Measurements from ENCODE around the gene MPZL2. TPM values are rescaled to one million over a fixed set of nuclear protein-coding genes. Genes with fewer than 3 reads are reported as not detected.
A peak's percentile ranks its signal among the peaks of the same experiment; 100 is the strongest.

The MPZL2 gene
- total RNA-seq, 4 donors from 2014 or later = 21.0 to 32.4 (median 22.3) TPM

DNA sequence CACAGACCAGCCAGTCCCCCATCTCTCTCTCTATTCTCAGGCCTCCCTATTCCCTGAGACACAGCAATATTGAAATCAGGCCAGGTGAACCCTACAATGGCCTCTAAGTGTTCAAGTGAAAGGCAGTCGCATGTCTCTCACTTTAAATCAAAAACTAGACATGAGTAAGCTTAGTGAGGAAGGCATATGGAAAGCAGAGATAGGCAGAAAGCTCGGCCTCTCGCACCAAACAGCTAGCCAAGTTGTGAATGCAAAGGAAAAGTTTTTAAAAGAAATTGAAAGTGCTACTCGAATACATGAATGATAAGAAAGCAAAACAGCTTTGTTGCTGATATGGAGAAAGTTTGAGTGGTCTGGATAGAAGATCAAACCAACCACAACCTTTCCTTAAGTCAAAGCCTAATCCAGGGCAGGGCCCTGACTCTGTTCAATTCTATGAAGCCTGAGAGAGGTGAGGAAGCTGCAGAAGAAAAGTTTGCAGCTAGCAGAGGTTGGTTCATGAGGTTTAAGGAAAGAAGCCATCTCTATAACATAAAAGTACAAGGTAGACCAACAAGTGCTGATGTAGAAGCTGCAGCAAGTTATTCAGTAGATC, 19.8 kb upstream of the MPZL2 start:
- TF ChIP-seq, protein P1, sequence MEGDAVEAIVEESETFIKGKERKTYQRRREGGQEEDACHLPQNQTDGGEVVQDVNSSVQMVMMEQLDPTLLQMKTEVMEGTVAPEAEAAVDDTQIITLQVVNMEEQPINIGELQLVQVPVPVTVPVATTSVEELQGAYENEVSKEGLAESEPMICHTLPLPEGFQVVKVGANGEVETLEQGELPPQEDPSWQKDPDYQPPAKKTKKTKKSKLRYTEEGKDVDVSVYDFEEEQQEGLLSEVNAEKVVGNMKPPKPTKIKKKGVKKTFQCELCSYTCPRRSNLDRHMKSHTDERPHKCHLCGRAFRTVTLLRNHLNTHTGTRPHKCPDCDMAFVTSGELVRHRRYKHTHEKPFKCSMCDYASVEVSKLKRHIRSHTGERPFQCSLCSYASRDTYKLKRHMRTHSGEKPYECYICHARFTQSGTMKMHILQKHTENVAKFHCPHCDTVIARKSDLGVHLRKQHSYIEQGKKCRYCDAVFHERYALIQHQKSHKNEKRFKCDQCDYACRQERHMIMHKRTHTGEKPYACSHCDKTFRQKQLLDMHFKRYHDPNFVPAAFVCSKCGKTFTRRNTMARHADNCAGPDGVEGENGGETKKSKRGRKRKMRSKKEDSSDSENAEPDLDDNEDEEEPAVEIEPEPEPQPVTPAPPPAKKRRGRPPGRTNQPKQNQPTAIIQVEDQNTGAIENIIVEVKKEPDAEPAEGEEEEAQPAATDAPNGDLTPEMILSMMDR (IDR thresholded peaks at IDR 0.05) = no peak
- no peak for TF ChIP-seq POLR2A (IDR thresholded peaks at IDR 0.05)
- DNase-seq = no peak
- no peaks in the 10 kb centered on the region for H3K9me3 ChIP-seq

DNA sequence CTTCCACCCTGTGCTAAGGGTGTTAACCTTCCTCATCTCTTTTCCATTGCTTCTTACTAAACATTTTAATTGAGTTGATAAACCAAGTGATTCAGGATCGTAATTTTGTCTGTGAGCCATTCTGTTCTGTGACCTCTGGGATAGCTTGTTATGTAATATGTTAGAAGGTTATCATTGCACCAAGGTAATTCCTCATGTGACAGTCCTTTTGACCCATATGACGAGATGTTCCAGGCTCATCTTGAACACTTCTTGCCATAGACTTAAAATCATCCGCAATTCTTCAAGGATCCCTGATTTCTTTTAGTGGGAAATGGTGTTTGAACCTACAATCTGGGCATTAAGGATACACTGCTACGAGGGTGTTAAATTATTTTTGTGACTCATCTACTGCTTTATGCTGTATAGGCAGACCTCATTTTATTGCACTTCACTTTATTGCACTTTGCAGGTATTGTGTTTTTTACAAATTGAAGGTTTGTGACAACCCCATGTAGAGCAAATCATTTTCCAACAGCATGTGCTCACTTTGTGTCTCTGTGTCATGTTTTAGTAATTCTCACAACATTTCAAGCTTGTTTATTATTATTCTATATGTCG, 19.0 kb upstream of the MPZL2 start:
- no peak for TF ChIP-seq POLR2A (IDR thresholded peaks at IDR 0.05)
- TF ChIP-seq, protein P1 (IDR thresholded peaks at IDR 0.05) = no peak
- Histone ChIP-seq H3K4me1 (no peaks in the 10 kb centered on the region), H3K4me3 (no peak overlapping the region), H3K27me3 (no peaks in the 10 kb centered on the region), H3K27ac (peak overlapping the region in 1 of 4 donors; percentile 47), H3K9me3 (no peaks in the 10 kb centered on the region), H3K36me3 (no peaks in the 10 kb centered on the region)
- DNase-seq = no peak

More for the DNA sequence above, 19.8 kb upstream of the MPZL2 start:
- no peaks in the 10 kb centered on the region for H3K4me1 ChIP-seq
- peak overlapping the region in 1 of 4 donors; percentile 41 for H3K27ac ChIP-seq
- no peak overlapping the region for H3K4me3 ChIP-seq
- no peaks in the 10 kb centered on the region for H3K27me3 ChIP-seq
- H3K36me3 ChIP-seq = no peaks in the 10 kb centered on the region

DNA sequence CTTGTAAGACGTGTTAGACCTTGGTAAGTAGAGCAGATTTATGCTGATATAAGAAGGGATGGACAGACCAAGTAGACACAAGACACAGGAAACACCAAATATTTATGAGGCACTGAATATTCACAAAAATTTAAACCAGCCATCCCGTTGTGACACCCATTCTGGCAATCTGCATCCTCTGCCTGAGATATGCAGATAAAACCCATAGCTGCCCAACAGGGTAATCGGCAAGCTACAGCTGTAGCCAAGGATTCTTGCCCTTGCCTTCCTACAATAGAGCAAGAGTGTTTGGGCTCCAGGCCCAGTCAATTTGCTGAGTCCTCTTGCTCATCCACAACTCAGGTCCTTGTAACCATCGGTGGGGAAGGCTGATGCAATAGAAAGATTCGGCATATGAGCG, 18.5 kb upstream of the MPZL2 start:
- Histone ChIP-seq H3K27me3 (no peaks in the 10 kb centered on the region), H3K4me3 (no peak overlapping the region), H3K9me3 (no peaks in the 10 kb centered on the region), H3K27ac (peak overlapping the region in 1 of 4 donors; percentile 47), H3K36me3 (no peaks in the 10 kb centered on the region), H3K4me1 (no peaks in the 10 kb centered on the region)
- TF ChIP-seq, protein P1 (IDR thresholded peaks at IDR 0.05) = no peak
- no peak for TF ChIP-seq POLR2A (IDR thresholded peaks at IDR 0.05)
- no peak for DNase-seq

DNA sequence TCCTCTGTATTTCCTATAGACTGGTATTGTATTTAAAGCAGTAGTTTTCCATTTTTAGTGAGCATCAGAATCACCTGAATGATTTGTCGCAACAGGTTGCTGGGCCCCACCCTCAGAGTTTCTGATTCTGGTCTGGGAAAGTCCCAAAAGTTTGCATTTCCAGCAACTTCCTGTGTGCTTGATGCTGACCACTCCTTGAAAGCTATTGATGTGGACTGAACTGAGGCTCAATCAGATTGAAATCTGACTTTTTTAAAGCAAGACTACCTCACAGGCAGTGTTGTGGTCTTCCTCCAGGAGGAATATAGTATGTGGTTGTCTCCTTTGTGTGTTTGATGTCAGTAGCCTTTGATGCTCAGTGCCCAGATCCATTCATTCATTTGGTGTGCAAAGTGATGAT, 17.2 kb upstream of the MPZL2 start:
- Histone ChIP-seq H3K4me3 (no peak overlapping the region), H3K9me3 (no peaks in the 10 kb centered on the region), H3K4me1 (no peaks in the 10 kb centered on the region), H3K27ac (no peak overlapping the region), H3K36me3 (no peaks in the 10 kb centered on the region), H3K27me3 (no peaks in the 10 kb centered on the region)
- no peak for DNase-seq
- TF ChIP-seq, protein P1 (IDR thresholded peaks at IDR 0.05) = no peak
- TF ChIP-seq POLR2A (IDR thresholded peaks at IDR 0.05) = no peak

DNA sequence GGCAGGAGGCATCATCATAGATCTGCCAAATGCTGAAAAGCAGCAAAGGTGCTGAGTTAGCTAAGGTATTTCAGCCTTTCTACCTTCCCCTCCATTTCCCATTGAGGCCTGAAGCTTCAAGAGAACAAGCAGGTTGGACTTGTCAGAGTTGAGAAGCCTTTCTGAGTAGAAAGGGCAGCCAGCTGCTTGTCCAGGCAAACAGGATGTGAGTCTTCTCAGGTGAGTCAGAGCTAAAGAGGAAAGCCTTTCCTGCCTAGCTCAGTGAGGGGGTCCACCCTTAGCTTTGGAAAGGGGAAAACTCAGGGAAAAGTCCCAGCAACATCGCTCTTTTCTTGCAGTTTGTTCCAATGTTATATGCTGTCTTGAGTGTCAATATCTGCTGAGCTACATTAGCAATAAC, 13.2 kb upstream of the MPZL2 start:
- no peak for DNase-seq
- no peaks in the 10 kb centered on the region for H3K27me3 ChIP-seq
- H3K27ac ChIP-seq = no peak overlapping the region
- H3K36me3 ChIP-seq = no peaks in the 10 kb centered on the region
- H3K4me3 ChIP-seq = no peak overlapping the region
- no peaks in the 10 kb centered on the region for H3K4me1 ChIP-seq
- no peaks in the 10 kb centered on the region for H3K9me3 ChIP-seq
- TF ChIP-seq, protein P1 (IDR thresholded peaks at IDR 0.05) = no peak
- TF ChIP-seq POLR2A (IDR thresholded peaks at IDR 0.05) = no peak
